GM19238 (cell line): ENCODE measurements around the gene LGALS9B.
"Not testable (repeated sequence)": the region's sequence is repeated elsewhere in the genome, so short reads cannot be mapped to it uniquely, and the experiment has no call there.

ENCODE experiments used
- DNase-seq: peaks from one replicate; pipeline ENCODE4 v3.0.0; 2011; ENCODE audit warnings: low spot score; ENCODE audit not compliant: insufficient read length

Gene LGALS9B

DNA sequence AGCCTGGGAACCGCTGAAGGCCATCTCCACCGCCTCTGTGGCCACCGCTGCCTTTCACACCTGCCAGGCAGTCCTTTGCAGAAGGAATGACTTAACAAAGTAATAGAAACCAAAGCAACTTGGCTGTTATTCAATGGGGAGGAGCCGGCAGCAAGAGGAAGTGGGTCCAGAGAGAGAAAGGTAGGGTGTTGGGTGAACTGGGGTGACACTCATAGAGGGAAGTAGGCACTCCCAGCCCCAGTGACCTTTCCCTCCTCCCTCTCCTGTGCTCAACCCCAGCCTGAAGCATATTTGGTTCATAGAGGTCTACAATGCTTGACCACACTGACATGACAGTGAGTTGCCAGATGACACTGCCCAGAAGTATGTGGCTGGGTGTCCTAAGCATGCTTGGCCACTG lies at the start of gene LGALS9B:
Gene LGALS9B, minus strand, starts transcription at position 93 of the 400 bp plus-strand sequence. Its CDS starts 69 bp downstream, at position 24.
- not testable (repeated sequence) for DNase-seq

DNA sequence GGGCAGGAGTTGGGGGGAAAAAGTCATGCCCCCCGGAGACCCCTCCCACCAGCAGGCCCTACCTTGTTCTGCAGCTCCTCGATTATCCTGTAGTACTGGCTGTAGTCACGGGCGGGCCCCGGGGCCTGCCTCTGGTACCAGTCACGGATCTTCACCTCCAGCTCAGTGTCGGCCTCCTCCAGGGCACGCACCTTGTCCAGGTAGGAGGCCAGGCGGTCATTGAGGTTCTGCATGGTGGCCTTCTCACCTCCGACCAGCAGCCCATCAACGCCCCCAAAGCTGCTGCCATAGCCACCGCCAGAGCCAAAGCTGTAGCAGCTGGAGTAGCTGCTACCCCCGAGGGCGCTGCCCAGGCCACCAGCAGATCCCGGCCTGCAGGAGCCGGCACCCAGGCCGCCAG lies 49.6 kb upstream of the LGALS9B start:
- not testable (repeated sequence) for DNase-seq

DNA sequence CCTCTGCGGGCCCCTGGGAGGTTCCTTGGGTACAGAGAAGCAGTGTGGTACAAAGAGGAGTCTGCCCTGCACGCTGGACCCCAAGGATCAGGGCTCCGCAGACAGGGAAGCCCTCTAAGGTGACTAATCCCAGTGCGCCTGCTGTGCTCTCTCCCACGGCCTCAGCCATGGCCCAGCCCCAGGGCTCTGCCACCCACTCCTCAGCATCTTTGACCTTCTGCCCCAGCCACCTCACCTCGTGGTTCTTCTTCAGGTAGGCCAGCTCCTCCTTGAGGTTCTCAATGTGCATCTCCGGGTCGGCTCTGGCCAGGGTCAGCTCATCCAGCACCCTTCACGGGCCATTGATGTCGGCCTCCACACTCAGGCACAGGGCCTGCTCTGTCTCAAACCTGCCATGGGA lies 47.8 kb upstream of the LGALS9B start:
- DNase-seq: not testable (repeated sequence)

DNA sequence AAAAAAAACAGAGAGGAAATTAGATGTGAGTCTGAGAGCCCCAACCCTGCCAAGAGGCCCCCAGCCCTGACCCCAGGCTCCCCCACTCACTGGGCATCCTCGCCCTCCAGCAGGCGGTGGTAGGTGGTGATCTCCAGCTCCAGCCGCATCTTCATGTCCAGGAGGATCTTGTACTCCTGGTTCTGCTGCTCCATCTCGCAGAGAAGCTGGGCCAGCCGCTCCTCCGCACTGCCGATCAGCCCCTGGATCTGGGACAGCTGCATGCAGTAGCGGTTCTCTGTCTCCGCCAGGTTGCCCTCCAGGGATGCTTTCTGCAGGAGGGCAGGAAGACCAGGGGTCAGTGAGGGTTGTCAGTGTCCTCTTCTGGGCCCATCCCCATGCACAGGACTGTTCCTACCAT lies 46.2 kb upstream of the LGALS9B start:
- DNase-seq: not testable (repeated sequence)

DNA sequence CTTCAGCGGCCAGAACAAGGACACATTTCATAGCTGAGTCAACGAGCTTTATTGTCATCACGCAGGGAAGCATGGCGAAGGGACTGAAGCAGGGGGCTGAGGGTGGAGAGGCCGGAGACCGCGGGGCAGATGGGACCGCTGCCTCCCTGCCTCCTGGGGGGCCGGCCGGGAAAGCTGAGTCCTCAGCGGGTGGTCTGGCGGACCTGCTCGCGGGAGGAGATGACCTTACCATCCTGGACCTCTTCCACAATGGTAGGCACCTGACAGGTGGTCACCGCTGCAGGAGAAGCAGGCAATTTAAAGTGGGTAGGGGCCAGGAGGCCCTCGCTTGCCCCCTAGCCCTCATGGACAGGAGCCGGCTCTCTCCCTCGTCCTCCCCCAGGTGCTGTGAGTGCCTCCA lies 45.0 kb upstream of the LGALS9B start:
- DNase-seq: not testable (repeated sequence)

DNA sequence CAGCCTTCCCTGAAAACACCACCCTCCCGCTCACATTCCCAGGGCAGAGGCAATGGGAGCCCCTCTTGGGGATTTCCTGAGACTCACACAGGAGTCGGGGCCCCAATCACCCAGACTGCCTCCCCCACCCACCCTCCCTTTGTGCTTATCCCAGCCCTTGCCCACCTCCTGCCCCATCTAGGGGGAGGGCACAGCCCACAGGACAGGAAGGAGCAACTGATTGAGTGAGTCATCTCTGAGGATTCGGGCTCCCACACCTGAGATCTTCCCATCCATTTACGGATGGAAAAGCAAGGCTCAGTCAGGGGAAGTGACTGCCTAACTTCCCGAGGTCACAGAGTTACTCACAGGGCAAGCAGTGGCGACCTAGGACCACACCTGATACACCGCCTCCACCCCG lies 44.4 kb upstream of the LGALS9B start:
- DNase-seq: not testable (repeated sequence)

DNA sequence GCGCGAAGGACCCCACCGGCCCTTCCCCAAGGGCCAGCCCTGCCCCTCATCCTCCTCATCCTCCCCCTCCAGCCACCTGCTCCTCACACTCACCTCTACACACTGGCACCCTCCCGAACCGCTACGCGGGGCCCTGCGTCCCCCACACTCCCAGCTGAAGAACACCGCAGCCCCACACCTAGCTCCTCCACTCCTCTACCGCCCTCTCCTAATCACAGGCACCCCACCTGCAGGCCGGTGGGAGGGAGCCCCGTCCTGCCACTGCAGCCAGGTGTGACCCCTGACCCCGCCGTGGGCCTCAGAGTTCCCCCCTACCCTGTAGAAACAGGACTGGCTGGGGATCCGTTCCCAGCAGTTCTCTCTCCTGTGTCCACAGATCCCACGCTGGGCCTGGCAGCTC lies 38.0 kb upstream of the LGALS9B start:
- not testable (repeated sequence) for DNase-seq

DNA sequence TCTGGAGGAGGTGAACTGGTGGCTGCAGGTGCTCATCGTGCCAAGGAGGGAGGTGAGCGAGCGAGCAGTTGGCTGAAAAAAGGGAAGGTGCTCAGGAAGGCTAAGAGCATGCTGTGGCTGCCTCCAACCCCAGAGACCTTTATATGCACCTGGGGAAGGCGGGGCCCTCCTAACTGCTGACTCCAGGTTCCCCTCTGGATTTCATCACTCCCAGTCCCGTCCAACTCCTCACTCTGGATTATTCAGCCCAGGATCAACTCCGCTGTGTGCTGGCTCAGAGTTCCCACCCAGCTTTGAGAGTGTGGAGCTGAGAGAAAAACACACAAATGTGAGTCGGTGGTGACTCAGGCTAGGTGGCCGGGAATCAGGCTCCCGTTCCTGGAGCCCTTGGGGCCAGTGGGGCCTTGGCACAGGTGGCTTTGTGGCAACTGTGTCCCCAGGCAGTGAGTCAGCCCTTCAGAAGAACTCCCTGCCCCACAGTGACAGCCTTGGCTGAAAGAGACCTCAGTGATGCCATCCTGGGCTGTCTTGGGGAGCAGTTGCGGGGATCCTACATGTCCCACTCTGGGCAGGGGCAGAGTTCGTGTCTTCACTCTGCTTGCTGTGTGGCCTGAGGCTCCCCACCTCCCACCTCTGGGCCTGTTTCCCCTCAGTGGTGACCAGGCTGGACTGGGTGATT lies 37.2 kb upstream of the LGALS9B start:
- DNase-seq: not testable (repeated sequence)

DNA sequence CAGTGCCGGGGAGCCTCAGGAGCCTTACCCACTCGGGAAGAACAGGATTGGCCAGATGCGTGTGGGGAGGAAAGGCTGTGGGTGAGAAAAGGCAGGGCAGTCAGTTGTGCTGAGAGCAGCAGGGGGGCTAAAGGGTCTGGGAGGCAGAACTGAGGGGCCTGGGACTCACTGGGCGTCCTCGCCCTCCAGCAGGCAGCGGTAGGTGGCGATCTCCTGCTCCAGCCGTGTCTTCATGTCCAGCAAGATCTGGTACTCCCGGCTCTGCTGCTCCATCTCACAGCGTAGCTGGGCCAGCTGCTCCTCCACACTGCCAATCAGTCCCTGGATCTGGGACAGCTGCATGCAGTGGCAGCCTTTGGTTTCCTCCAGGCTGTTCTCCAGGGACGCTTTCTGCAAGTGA lies 34.6 kb upstream of the LGALS9B start:
- DNase-seq: not testable (repeated sequence)

DNA sequence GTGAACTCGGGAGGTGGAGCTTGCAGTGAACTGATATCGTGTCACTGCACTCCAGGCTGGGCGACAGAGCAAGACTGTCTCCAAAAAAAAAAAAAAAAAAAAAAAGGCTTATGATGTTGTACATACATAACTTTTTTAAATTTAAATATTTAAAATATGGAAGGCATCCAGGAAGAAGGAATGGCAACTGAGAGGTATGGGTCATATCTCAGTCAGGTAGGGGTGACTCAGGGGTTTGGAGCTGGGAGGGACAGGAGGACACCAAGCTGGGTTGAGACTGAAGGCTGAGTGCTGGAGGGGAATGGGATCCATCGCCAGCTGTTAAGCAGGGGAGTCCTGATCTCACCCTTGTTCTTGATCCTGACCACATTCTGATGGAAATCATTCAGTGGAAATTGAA lies 33.0 kb upstream of the LGALS9B start:
- DNase-seq: not testable (repeated sequence)

DNA sequence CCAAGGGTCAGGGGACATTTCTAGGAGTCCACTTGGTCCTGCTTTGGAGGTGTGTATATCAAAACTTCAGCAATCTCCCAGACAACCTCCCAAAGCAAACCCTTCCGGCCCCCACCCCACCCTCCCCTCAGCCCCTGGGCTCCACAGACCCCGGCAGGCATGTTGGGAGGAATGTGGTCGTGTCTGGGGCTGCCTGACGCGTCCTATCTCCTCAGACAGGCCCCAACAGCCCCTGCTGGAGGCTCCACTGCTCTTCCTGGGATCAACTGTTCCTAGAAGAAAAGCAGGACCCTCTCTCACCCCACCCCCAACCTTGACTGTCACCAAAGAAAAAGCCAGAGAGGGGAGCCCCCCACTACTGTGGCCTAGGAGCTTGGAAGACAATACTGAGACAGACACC lies 28.1 kb upstream of the LGALS9B start:
- DNase-seq: not testable (repeated sequence)

DNA sequence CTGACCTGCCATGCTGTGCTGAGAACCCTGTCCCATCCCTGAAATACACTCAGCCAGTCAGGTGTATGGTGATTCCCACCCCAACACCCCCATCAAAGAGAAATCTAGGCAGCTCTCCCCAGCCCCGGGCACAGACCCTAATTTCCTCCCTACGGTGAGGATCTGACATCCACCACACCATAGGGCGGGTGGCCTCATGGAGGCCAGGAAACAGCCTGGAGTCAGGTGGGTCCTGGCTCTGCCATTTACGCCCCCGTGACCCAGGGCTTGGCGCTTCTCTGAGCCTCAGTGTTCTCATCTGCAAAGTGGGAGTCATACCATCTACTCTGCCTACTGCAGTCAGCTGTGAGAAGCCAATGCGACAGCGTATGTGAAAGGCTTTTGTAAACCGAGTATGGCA lies 27.4 kb upstream of the LGALS9B start:
- not testable (repeated sequence) for DNase-seq

DNA sequence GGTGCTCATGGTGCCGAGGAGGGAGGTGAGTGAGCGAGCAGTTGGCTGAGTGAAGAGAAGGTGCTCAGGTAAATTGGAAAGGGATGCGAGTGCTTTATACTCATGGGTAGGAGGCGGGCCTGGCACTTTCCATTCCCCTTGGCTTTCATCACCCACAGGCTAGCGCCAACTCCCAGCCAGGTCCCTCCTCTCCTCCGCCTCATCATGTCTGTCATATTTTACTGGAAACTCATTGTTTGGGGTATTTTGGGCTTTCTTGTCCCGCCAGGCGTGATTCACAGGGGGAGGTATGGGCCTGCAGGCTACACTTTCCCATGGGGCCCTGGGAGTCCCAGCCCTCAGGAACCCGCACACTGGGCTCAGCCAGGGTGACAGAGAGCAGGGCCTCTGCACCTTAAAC lies 26.8 kb upstream of the LGALS9B start:
- DNase-seq: not testable (repeated sequence)

DNA sequence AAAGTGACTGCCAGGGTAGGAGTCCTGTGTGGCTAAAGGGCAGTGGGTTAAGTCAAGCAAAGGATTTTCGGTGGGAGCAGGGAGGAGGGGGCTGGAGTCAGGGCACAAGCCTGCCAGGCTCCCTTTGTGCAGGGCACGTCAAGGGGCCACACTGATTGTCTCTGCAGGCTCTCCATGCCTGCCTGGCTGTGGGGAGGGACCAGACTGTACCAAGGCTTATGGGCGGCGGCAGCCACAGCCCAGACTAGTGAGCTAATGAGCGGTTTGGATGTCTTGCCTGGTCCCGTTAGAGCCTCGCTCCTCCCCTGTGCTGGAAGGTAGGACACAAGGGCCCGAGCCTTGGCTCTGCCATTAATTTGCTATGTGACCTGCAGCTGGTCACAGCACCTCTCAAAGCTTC lies 25.6 kb upstream of the LGALS9B start:
- DNase-seq: not testable (repeated sequence)

DNA sequence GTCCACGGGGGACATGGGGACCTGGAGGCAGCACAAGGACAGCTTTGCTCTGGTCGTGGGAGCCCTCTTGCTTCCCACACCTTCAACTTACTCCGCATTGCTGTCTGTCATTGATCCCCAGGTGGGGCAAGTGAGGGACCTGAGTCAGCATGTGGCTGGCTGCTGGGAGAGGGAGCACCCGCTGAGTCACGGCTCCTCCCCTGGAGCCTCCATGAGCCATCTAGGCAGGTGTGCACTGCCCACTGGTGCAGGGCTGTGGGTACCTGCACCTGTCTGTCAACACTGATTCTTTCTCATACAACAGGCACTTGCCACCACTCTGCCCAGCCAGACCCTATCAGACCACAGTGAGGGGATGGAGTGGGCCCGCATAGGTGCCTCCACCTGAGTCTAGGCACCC lies 24.8 kb upstream of the LGALS9B start:
- DNase-seq: not testable (repeated sequence)

DNA sequence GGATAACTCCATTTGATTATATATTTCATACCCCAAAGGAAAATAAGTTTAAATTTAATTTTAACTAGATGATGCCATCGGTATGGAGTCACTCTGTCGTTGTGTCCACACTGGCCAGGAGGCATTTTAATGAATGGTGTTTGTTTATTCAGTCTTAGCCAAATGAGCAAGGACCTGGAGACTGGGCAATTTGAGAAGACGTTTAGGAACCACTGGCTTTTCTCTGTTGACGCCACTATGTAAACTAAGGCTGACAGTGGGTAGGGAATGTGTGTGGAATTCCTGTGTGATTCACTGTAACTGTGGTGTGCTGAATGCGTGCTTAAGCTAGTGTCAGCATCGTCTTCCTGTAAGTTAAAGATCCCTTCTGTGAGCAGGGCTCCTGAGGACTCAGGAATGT lies 17.6 kb upstream of the LGALS9B start:
- not testable (repeated sequence) for DNase-seq

DNA sequence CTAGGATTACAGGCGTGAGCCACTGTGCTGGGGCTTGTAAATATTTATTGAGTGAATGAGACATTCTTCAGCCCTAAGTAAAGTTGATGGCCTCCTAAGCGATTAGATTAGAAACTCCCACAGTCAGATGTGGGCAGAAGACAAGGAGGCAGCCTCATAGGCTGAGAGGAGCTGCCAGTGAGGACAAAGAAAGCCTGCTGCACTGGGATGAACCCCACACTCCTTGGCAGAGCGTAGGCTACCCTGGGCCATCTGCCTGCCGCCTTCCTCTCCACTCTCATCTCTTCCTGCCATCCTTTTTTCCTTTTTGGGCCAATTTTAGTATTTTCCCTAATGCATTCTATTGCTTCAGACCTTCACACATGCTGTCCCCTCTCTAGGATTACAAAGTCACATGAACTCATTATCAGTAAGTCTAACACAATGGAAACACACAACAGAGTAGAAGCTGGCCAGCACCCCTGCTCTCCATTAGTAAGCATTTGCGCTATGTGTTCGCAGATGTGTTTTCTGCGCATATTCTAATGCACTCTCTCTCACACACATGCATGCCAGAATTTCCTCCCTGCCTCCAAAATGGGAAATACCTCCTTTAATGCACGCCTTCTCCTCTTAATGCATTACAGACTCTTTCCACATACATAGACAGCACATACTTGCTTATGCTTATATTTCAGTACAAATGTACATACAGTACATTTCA lies 12.7 kb upstream of the LGALS9B start:
- not testable (repeated sequence) for DNase-seq

DNA sequence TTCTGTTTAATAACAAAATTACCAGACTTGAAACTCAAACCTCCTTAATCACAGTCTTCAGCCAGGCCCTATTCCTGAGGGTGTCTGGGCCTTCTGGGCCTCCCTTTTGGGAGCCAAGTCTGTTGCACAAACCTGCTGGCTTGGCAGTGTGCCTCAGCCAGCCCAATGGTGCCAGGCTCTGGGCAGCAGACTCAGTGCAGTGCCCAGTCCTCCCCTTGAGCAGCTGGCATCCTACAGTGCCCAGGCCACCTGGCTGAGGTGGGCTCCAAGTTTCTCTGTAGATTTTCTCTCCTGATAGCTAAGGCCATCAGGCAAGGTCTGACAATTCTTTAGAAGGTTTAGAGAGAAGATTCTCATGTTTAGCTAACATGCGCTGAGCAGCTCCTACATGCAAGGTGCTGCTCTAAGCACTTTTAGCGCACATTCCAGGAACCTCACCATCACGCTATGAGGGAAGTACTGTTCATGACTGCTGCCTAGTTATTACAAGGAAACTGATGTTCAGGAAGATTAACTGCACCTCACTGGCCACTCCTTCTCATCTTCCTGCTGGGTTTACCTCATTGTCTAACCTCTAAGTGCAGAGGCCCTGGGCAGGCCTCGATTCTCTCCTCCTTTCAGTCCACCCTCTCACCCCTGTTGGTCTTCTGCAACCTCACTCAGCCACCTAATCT lies 10.2 kb upstream of the LGALS9B start:
- not testable (repeated sequence) for DNase-seq

DNA sequence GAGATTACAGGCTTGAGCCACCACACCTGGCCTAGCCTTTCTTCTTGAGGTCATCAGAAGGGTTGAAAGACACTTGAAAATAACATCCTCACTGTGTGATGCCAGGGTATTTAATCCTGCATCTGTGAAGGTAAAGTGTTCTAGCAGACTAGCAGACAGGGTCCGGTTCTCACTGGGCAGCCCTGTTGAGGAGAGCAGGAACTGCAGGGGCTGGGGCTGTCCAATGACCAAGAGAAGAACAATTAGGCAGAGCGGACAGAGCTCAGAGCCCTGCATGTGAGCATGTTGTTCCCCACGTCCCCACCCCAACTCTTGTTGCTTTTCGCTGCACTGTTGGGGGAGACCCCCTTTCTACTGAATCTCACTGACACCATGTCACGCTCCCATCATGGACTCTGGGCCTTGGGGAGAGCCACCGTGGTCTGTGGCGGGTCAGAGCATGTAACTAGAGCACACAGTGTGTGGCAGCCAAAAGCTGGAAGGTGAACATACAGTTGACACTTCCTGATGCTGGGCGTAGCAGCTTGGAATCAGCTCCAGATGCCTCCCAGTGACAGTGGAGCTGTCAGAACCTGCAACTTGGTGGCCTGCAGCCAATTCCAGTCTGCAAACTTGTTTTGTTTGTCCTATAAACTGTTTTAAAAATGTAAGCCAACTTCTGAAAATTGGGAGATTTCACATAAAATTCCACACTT lies 7.9 kb upstream of the LGALS9B start:
- DNase-seq: not testable (repeated sequence)

DNA sequence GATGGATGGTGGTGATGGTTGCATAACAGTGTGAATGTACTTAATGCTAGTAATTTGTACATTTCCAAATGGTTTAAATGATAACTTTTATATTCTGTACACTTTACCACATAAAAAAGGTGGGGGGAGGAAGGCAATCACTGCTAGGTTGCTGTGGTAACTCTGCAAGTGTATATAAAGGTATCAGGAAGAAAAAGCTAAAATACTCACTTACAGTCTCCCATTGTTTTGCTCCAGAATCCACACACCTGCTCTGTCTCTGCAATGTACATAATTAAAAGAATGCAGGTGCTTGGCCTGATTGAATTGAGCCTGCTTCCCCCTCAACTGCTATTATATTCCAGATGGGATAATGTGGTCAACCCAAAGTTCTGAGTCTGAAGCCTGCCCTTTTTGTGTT lies 6.7 kb upstream of the LGALS9B start:
- not testable (repeated sequence) for DNase-seq

DNA sequence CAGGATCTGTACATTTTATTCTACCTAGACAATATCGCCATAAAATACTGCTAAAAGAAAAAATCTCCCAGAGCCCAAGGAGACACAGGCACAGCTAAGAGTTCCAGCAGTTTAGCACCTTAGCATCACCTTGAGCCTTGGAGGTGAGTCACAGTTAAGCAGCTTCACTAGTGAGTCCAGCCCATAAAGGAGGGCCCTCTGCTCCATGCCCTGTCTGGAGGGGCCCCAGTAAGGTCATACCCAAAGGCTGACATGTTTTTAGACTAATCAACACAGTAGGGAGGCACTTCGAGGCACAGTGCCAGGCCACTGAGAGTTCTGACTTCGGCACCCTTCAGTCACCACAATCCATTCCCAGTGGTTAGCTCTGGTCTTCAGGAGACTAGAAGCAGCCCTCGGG lies 2.6 kb upstream of the LGALS9B start:
- not testable (repeated sequence) for DNase-seq

DNA sequence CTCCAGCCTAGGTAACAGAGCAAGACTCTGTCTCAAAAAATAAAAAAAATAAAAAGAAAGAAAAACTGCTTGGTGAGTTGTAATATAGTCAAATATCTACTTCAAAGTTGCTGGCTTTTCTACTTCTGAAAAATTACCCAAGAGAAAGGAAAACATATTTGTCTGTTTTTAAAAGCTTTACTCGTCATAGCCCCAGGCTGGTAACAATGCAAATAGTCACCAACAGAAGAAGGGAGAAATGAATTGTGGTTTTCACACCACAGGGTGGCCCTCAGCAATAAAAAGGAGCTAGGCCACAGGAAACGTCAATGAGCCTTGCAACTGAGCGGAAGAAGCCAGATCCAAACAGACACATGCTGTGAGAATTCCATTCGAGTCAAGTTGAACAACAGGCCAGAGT lies 1.8 kb upstream of the LGALS9B start:
- not testable (repeated sequence) for DNase-seq
